HepG2 (cell line): ENCODE data around the gene DOK4. TPM values are rescaled to one million over a fixed set of nuclear protein-coding genes. Genes with fewer than 3 reads are reported as not detected.

ENCODE experiments used
- ATAC-seq: fragments of 200-7000 bp; cut with Tn5 transposase; 3 replicates; pipeline ENCODE4 v1.9.1; 2020; ENCODE audit warnings: mild to moderate bottlenecking, moderate library complexity
- BruUV-seq: library from RNA; stranded (reverse); fragments of 400-500 nt; replicated peaks from 2 replicates; lab custom pipeline; 2021; lab: Mats Ljungman, UMichigan
- CTCF ChIA-PET: fragments of 300-600 bp; formaldehyde crosslinking; extraction: SDS; loops from one replicate; lab custom pipeline; 2021; ENCODE audit warnings: low total read pairs, inconsistent platforms, low intra/inter-chr PET ratio; lab: Yijun Ruan, JAX
- POLR2A ChIA-PET: fragments of 350-600 bp; sonication (Branson Sonifier 250); formaldehyde crosslinking; loops from one replicate; lab custom pipeline; 2020; ENCODE audit warnings: antibody characterized with exemption, inconsistent platforms; lab: Yijun Ruan, JAX
- DNase-seq: peaks from one replicate; pipeline ENCODE4 v3.0.0-alpha.2; 2015; ENCODE audit warnings: low spot score
- FAIRE-seq: peaks from 3 replicates; lab custom pipeline; 2011; peaks lifted over from hg19 to GRCh38; lab: Jason Lieb, UNC
- H2AFZ ChIP-seq: one replicate; pipeline ENCODE4 v1.6.1; 2011; ENCODE audit warnings: low read length, inconsistent platforms
- H3K27ac ChIP-seq: fragments of 300-600 bp; 3 replicates; pipeline ENCODE4 v1.8.0; 2011; ENCODE audit warnings: mixed run types, mild to moderate bottlenecking, mixed read lengths, low read length, inconsistent platforms; ENCODE audit not compliant: insufficient read depth; ENCODE audit errors: extremely low read length
- H3K27me3 ChIP-seq, 2 experiments: fragments of 200-600 bp in 1 of 2; 2 replicates in 1 of 2; 3 replicates in 1 of 2; pipeline versions ENCODE4 v1.6.0 to v1.8.0; 2011; ENCODE audit warnings: low read length in 2 of 2, mild to moderate bottlenecking in 2 of 2, moderate library complexity in 2 of 2, inconsistent platforms in 1 of 2; ENCODE audit not compliant: insufficient read depth in 2 of 2, control insufficient read depth in 1 of 2
- H3K36me3 ChIP-seq, 2 experiments: fragments of 200-600 bp in 1 of 2; replicated peaks in 1 of 2; 2 replicates in 1 of 2; 3 replicates in 1 of 2; pipeline versions ENCODE4 v1.5.1 to v1.8.0; 2011; ENCODE audit warnings: low read length in 2 of 2, inconsistent platforms in 1 of 2; ENCODE audit not compliant: insufficient read depth in 2 of 2, control insufficient read depth in 1 of 2
- H3K4me1 ChIP-seq: 2 replicates; pipeline ENCODE4 v1.5.1; 2012; ENCODE audit warnings: low read length, inconsistent platforms; ENCODE audit not compliant: insufficient read depth
- H3K4me2 ChIP-seq: 2 replicates; pipeline ENCODE4 v1.6.0; 2011; ENCODE audit warnings: low read depth, low read length, inconsistent platforms
- H3K4me3 ChIP-seq, 3 experiments: fragments of 200-600 bp in 1 of 3; sonication (generic), shearing (Covaris generic) in 1 of 3; replicated peaks in 1 of 3; 2 replicates each; pipeline ENCODE4 v1.5.1; 2011 to 2016; ENCODE audit warnings: low read length in 3 of 3, inconsistent platforms in 2 of 3, low read depth in 2 of 3, mild to moderate bottlenecking in 2 of 3, control low read depth in 1 of 3, mixed read lengths in 1 of 3; ENCODE audit not compliant: insufficient read depth in 1 of 3
- H3K79me2 ChIP-seq: one replicate; pipeline ENCODE4 v1.6.1; 2011; ENCODE audit warnings: low read length, inconsistent platforms; ENCODE audit not compliant: insufficient read depth
- H3K9ac ChIP-seq: 2 replicates; pipeline ENCODE4 v1.6.0; 2011; ENCODE audit warnings: mild to moderate bottlenecking, low read depth, low read length, inconsistent platforms; ENCODE audit not compliant: insufficient read depth
- H3K9me3 ChIP-seq: 2 replicates; pipeline ENCODE4 v1.5.1; 2012; ENCODE audit warnings: mild to moderate bottlenecking, low read length
- H4K20me1 ChIP-seq: 2 replicates; pipeline ENCODE4 v1.6.0; 2011; ENCODE audit warnings: inconsistent platforms, mild to moderate bottlenecking, low read length, moderate library complexity; ENCODE audit not compliant: insufficient read depth
- GTF3A ChIP-seq: sonication (generic); formaldehyde crosslinking; conservative IDR thresholded peaks from 2 replicates; pipeline ENCODE4 v1.4.0; 2020; ENCODE audit warnings: mild to moderate bottlenecking, missing genetic modification reagents
- HBP1 ChIP-seq: IDR thresholded peaks from 2 replicates; pipeline ENCODE4 v1.6.1; 2016; ENCODE audit warnings: low read depth, control low read depth
- HNF4G ChIP-seq, 2 experiments: sonication (generic) in 1 of 2; formaldehyde crosslinking in 1 of 2; IDR thresholded peaks; 2 replicates each; pipeline versions ENCODE4 v1.4.0 to v1.6.1; 2011 to 2020; ENCODE audit warnings: borderline replicate concordance in 2 of 2, low read depth in 2 of 2, mild to moderate bottlenecking in 2 of 2, low read length in 1 of 2, missing genetic modification reagents in 1 of 2, moderate library complexity in 1 of 2
- MATR3 ChIP-seq: sonication (generic); formaldehyde crosslinking; IDR thresholded peaks from 2 replicates; pipeline ENCODE4 v1.4.0; 2020; ENCODE audit warnings: missing genetic modification reagents
- MYNN ChIP-seq: sonication (generic); formaldehyde crosslinking; IDR thresholded peaks from 2 replicates; pipeline ENCODE4 v1.4.0; 2020; ENCODE audit warnings: mild to moderate bottlenecking, low read depth, missing genetic modification reagents
- PCBP2 ChIP-seq: fragments of 200-400 bp; formaldehyde crosslinking; optimal IDR thresholded peaks from 2 replicates; pipeline ENCODE3; 2018; ENCODE audit warnings: low read length, low read depth; ENCODE audit not compliant: poor library complexity, severe bottlenecking
- ZEB1 ChIP-seq: IDR thresholded peaks from 2 replicates; pipeline ENCODE4 v1.6.1; 2012; ENCODE audit warnings: mild to moderate bottlenecking, low read depth, inconsistent platforms; ENCODE audit not compliant: insufficient replicate concordance
- ZNF280B ChIP-seq: sonication (generic); formaldehyde crosslinking; IDR thresholded peaks from 2 replicates; pipeline ENCODE4 v1.5.0; 2020; ENCODE audit warnings: missing genetic modification reagents, mild to moderate bottlenecking, borderline replicate concordance
- ZNF484 ChIP-seq: sonication (generic); formaldehyde crosslinking; IDR thresholded peaks from 2 replicates; pipeline ENCODE4 v1.5.1; 2020; ENCODE audit warnings: mild to moderate bottlenecking, low read depth, missing genetic modification reagents, borderline replicate concordance
- ZNF691 ChIP-seq: sonication (generic); formaldehyde crosslinking; IDR thresholded peaks from 2 replicates; pipeline ENCODE4 v1.4.0; 2020; ENCODE audit warnings: missing genetic modification reagents, low read depth, mild to moderate bottlenecking, borderline replicate concordance
- ZNF775 ChIP-seq: sonication (generic); formaldehyde crosslinking; IDR thresholded peaks from 2 replicates; pipeline ENCODE4 v1.4.0; 2020; ENCODE audit warnings: missing genetic modification reagents, mild to moderate bottlenecking, moderate library complexity, borderline replicate concordance
- WGBS: methylation state at CpG from one replicate; pipeline ENCODE4 v1.1.6; 2017; ENCODE audit warnings: low lambda C conversion rate; 5-methylcytosine and 5-hydroxymethylcytosine counted together
- in situ Hi-C: cut with HindIII; loops from 2 replicates; pipeline ENCODE4 v1.10.0; 2017; ENCODE audit warnings: low pct_unique_long_range_greater_than_20kb; ENCODE audit not compliant: extremely low pct_ligation_motif_present
- intact Hi-C: fragments of 100-400 bp; cut with micrococcal nuclease; formaldehyde crosslinking; loops from one replicate; pipeline ENCODE4 v1.10.0; 2022; ENCODE audit not compliant: unreplicated experiment
- polyA plus RNA-seq, 8 experiments: library from polyadenylated mRNA; depleted of rRNA in 3 of 8; stranded (reverse) in 7 of 8; unstranded in 1 of 8; fragments of >200 nt; fragmentation: Illumina TruSeq in 4 of 8; extraction: Trizol in 4 of 8; gene quantifications; 2 replicates each; pipeline versions ENCODE4 v1.2.1 to v1.2.3, GENCODE V29; 2011 to 2016; ENCODE audit warnings: low read depth in 4 of 8, missing spikeins in 1 of 8, mixed read lengths in 1 of 8; ENCODE audit not compliant: insufficient read depth in 1 of 8
- total RNA-seq, 5 experiments: library from RNA; depleted of rRNA; stranded (reverse); fragments of >200 nt; fragmentation: Illumina TruSeq; extraction: Trizol; gene quantifications; 2 replicates each; pipeline ENCODE4 v1.2.3, GENCODE V29; 2016; ENCODE audit warnings: low read depth in 1 of 5
- TF ChIP-seq, protein P1 (sequence below): sonication (generic); formaldehyde crosslinking; IDR thresholded peaks from 2 replicates; pipeline ENCODE4 v1.4.0; 2020; ENCODE audit warnings: missing genetic modification reagents

The DOK4 gene
- total and polyA plus RNA-seq, 2 of the 13 experiments (the other 11 are each of a cell fraction or from before 2014, with no cell fraction given) = 52.7 to 70.0 TPM

- BruUV-seq = no TSS peak
- in situ Hi-C loops (no loop called here), intact Hi-C loops (no loop called here)
- FAIRE-seq = no peak
- no peak for DNase-seq
- ChIA-PET CTCF (no interaction called here), POLR2A (interaction anchor here (1.7 to 2.9 kb wide), 2 partner anchors 39 to 54 kb away, joined by 4 to 8 read pairs; partner anchors contain the start of genes CIAPIN1, COQ9 and POLR2C)
- Histone ChIP-seq H3K27me3 (peaks cover 7 to 53% of the 10 kb centered on the region in 2 experiments; a peak in 4 of 5 replicates), H3K79me2 (no peaks in the 10 kb centered on the region), H3K27ac (no peak overlapping the region), H3K36me3 (no peaks in the 10 kb centered on the region), H4K20me1 (no peaks in the 10 kb centered on the region), H2AFZ (no peak overlapping the region), H3K4me1 (peaks cover 35% of the 10 kb centered on the region), H3K4me2 (no peak overlapping the region), H3K4me3 (no peak overlapping the region), H3K9me3 (no peaks in the 10 kb centered on the region), H3K9ac (no peak overlapping the region)
- no peak for TF ChIP-seq PCBP2
- no peak for TF ChIP-seq HBP1 (CRISPR knock-in tag)
- no peak for TF ChIP-seq ZNF775 (CRISPR knock-in tag)
- no peak for TF ChIP-seq HNF4G (IDR thresholded peaks at IDR 0.05; ENCODE audit: borderline replicate concordance, low read depth, low read length)
- no peak for TF ChIP-seq HNF4G (CRISPR knock-in tag; IDR thresholded peaks at IDR 0.05; ENCODE audit: borderline replicate concordance, low read depth)
- TF ChIP-seq MYNN (CRISPR knock-in tag) = no peak
- no peak for TF ChIP-seq MATR3 (CRISPR knock-in tag)
- no peak for TF ChIP-seq ZNF691
- no peak for TF ChIP-seq GTF3A
- TF ChIP-seq ZEB1 = no peak
- no peak for TF ChIP-seq ZNF484 (CRISPR knock-in tag)
- no peak for TF ChIP-seq ZNF280B (CRISPR knock-in tag)
- TF ChIP-seq, protein P1, sequence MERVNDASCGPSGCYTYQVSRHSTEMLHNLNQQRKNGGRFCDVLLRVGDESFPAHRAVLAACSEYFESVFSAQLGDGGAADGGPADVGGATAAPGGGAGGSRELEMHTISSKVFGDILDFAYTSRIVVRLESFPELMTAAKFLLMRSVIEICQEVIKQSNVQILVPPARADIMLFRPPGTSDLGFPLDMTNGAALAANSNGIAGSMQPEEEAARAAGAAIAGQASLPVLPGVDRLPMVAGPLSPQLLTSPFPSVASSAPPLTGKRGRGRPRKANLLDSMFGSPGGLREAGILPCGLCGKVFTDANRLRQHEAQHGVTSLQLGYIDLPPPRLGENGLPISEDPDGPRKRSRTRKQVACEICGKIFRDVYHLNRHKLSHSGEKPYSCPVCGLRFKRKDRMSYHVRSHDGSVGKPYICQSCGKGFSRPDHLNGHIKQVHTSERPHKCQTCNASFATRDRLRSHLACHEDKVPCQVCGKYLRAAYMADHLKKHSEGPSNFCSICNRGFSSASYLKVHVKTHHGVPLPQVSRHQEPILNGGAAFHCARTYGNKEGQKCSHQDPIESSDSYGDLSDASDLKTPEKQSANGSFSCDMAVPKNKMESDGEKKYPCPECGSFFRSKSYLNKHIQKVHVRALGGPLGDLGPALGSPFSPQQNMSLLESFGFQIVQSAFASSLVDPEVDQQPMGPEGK (CRISPR knock-in tag) = no peak
- WGBS = 46% methylated on average over 7 of the region's 7 CpGs
- no peak for ATAC-seq
These were observed 15.2 kb upstream of the DOK4 start for GRCh38 chr16:57501492-57501891.
